ENCODE results near the gene KRTAP10-8.
A peak's percentile ranks its signal among the peaks of the same experiment; 100 is the strongest.
"Not testable (repeated sequence)": the region's sequence is repeated elsewhere in the genome, so short reads cannot be mapped to it uniquely, and the experiment has no call there.

KRTAP10-8 gene

GRCh38 chr21:44579833-44580144, 32.1 kb upstream of the KRTAP10-8 start:
- no peak for DNase-seq

- not testable (repeated sequence) for DNase-seq
These were observed 31.6 kb upstream of the KRTAP10-8 start, which contains the start of gene KRTAP10-5 for GRCh38 chr21:44580231-44580821. Gene KRTAP10-5, minus strand, starts transcription at chr21:44580604. Its CDS starts 26 bp downstream, at chr21:44580578.

- no peak for DNase-seq
These were observed 30.7 kb upstream of the KRTAP10-8 start for GRCh38 chr21:44581158-44581557.

- DNase-seq = no peak
These were observed 29.8 kb upstream of the KRTAP10-8 start for GRCh38 chr21:44582055-44582454.

- DNase-seq = no peak
These were observed 28.6 kb upstream of the KRTAP10-8 start for GRCh38 chr21:44583089-44583799.

- peak in 1 of 5 experiments; percentile 69 for DNase-seq
These were observed 28.1 kb upstream of the KRTAP10-8 start for GRCh38 chr21:44583800-44584147.

- DNase-seq = no peak
These were observed 26.0 kb upstream of the KRTAP10-8 start for GRCh38 chr21:44585892-44586291.

GRCh38 chr21:44589094-44589493, 22.8 kb upstream of the KRTAP10-8 start:
- no peak for DNase-seq

GRCh38 chr21:44589586-44590305, 22.1 kb upstream of the KRTAP10-8 start:
- DNase-seq = no peak

GRCh38 chr21:44590311-44590721, 21.6 kb upstream of the KRTAP10-8 start:
- DNase-seq = no peak

GRCh38 chr21:44590897-44591800, 20.7 kb upstream of the KRTAP10-8 start:
- DNase-seq = not testable (repeated sequence)

GRCh38 chr21:44591801-44592130, 20.1 kb upstream of the KRTAP10-8 start:
- not testable (repeated sequence) for DNase-seq

- no peak for DNase-seq
These were observed 19.2 kb upstream of the KRTAP10-8 start, which contains the start of gene KRTAP10-6 for GRCh38 chr21:44592446-44593311. Gene KRTAP10-6, minus strand, starts transcription at chr21:44592505. Its CDS starts 21 bp downstream, at chr21:44592484.

- DNase-seq = no peak
These were observed 18.1 kb upstream of the KRTAP10-8 start for GRCh38 chr21:44593598-44594405.

GRCh38 chr21:44594406-44594916, 17.4 kb upstream of the KRTAP10-8 start:
- no peak for DNase-seq

GRCh38 chr21:44595524-44595923, 16.4 kb upstream of the KRTAP10-8 start:
- DNase-seq = no peak

GRCh38 chr21:44596068-44596725, 15.7 kb upstream of the KRTAP10-8 start:
- DNase-seq = no peak

GRCh38 chr21:44598061-44598460, 13.8 kb upstream of the KRTAP10-8 start:
- DNase-seq = no peak

GRCh38 chr21:44599264-44600029, 12.4 kb upstream of the KRTAP10-8 start:
- no peak for DNase-seq
